ENCODE results near the gene CADM1.

Gene CADM1

DNA sequence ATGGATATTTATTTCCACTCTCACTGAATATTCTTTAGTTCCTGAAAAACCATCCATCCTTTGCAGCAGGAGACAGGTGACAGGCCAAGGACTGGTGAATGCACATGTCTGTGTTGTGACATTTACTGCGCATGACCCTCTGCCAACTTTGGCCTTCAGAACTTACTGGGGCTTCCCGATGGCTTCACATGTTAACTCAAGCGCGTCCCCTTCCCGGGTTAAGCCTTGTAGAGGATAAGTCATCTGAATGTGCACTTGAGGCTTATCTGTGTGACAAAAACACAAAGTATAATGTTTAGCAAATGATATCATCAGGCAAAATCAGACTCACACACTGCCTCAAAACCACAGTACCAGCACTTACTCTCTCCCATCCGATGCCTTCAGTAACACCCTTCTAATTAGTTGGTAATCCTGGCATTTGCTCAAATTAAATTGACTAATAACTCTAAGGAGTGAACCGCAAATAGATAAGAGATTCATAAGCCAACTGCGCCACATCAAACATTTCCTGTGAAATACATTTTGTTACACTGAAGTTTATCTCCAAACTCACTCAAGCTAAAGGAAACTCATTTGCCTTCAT, 286.4 kb downstream of the CADM1 start:
- Histone ChIP-seq H3K9me2 (replicated peaks; ENCODE audit: control insufficient read depth, low read length) (no peaks in the 10 kb centered on the region), H3K27ac (ENCODE audit: low read depth, low read length) (no peak overlapping the region), H4K20me1 (ENCODE audit: control insufficient read depth, insufficient read depth, low read depth, low read length) (no peaks in the 10 kb centered on the region), H3K4me1 (ENCODE audit: control insufficient read depth, low read length) (peaks cover 48% of the 10 kb centered on the region), H3K4me2 (ENCODE audit: low read length) (no peak overlapping the region), H3K4me3 (ENCODE audit: low read length) (no peak overlapping the region), H3K9me3 (ENCODE audit: control insufficient read depth, insufficient read depth, low read length) (no peaks in the 10 kb centered on the region), H3K27me3 (ENCODE audit: control insufficient read depth, low read length) (no peaks in the 10 kb centered on the region), H3K36me3 (ENCODE audit: control insufficient read depth, low read length) (no peaks in the 10 kb centered on the region), H3K79me2 (ENCODE audit: control insufficient read depth, low read length) (no peaks in the 10 kb centered on the region), H3F3A (ENCODE audit: control insufficient read depth, insufficient read depth) (no peaks in the 10 kb centered on the region)
- TF ChIP-seq, protein P1, sequence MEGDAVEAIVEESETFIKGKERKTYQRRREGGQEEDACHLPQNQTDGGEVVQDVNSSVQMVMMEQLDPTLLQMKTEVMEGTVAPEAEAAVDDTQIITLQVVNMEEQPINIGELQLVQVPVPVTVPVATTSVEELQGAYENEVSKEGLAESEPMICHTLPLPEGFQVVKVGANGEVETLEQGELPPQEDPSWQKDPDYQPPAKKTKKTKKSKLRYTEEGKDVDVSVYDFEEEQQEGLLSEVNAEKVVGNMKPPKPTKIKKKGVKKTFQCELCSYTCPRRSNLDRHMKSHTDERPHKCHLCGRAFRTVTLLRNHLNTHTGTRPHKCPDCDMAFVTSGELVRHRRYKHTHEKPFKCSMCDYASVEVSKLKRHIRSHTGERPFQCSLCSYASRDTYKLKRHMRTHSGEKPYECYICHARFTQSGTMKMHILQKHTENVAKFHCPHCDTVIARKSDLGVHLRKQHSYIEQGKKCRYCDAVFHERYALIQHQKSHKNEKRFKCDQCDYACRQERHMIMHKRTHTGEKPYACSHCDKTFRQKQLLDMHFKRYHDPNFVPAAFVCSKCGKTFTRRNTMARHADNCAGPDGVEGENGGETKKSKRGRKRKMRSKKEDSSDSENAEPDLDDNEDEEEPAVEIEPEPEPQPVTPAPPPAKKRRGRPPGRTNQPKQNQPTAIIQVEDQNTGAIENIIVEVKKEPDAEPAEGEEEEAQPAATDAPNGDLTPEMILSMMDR (IDR thresholded peaks at IDR 0.05; ENCODE audit: low read depth, low read length, poor library complexity, severe bottlenecking) = no peak
- no peak for TF ChIP-seq EZH2phosphoT487 (IDR thresholded peaks at IDR 0.05; ENCODE audit: borderline replicate concordance, low read length)

DNA sequence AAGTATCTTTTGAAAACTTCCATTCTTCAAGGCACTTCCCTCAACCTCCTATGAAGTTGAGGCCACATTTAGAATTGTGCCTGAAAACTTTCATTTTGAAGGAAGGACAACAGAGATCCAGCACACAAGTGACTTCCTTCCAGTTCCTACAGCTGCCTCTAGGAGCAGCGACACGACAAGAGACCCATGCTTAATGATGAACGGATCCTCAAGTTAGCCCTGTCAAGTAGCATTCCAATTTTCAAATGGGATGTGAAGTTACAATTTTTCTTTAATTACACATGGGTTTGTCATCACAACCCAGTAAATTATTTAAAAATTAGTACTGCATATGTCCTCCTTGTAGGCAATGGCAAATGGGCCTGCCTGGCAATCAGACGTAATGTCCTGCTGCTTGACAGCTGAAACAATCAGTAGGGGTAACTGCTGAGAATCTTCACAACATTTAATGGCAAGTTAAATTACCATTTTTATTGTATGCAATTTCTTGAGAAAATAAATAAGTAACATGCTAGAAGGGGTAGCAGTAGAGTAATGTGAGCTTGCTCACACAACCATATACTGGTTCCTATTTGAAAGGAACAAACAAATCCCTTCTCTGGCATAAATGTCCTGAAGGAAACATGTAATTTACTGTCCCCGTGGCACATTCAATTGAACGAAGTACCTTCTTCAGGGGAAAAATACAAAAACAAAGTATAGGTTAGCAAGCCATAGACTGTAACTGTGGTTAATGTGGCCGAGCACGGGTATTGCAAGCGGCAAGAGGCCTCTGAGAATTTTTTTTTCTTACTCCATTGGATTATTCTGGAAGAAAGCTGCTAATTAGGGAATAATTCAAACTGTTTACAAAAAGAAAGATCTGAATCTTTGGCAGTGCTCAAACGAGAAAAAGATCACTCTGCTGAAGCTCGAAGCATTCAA, 288.3 kb downstream of the CADM1 start:
- no peak overlapping the region for H3K4me3 ChIP-seq (ENCODE audit: low read length)
- no peaks in the 10 kb centered on the region for H3K36me3 ChIP-seq (ENCODE audit: control insufficient read depth, low read length)
- no peak overlapping the region for H3K27ac ChIP-seq (ENCODE audit: low read depth, low read length)
- H3F3A ChIP-seq (ENCODE audit: control insufficient read depth, insufficient read depth) = no peaks in the 10 kb centered on the region
- H3K9me2 ChIP-seq (replicated peaks; ENCODE audit: control insufficient read depth, low read length) = no peaks in the 10 kb centered on the region
- H3K4me1 ChIP-seq (ENCODE audit: control insufficient read depth, low read length) = peaks cover 31% of the 10 kb centered on the region
- no peaks in the 10 kb centered on the region for H4K20me1 ChIP-seq (ENCODE audit: control insufficient read depth, insufficient read depth, low read depth, low read length)
- H3K4me2 ChIP-seq (ENCODE audit: low read length) = no peak overlapping the region
- H3K9me3 ChIP-seq (ENCODE audit: control insufficient read depth, insufficient read depth, low read length) = no peaks in the 10 kb centered on the region
- H3K27me3 ChIP-seq (ENCODE audit: control insufficient read depth, low read length) = no peaks in the 10 kb centered on the region
- no peaks in the 10 kb centered on the region for H3K79me2 ChIP-seq (ENCODE audit: control insufficient read depth, low read length)
- TF ChIP-seq, protein P1 (IDR thresholded peaks at IDR 0.05; ENCODE audit: low read depth, low read length, poor library complexity, severe bottlenecking) = peak; percentile 36
- TF ChIP-seq EZH2phosphoT487 (IDR thresholded peaks at IDR 0.05; ENCODE audit: borderline replicate concordance, low read length) = no peak

DNA sequence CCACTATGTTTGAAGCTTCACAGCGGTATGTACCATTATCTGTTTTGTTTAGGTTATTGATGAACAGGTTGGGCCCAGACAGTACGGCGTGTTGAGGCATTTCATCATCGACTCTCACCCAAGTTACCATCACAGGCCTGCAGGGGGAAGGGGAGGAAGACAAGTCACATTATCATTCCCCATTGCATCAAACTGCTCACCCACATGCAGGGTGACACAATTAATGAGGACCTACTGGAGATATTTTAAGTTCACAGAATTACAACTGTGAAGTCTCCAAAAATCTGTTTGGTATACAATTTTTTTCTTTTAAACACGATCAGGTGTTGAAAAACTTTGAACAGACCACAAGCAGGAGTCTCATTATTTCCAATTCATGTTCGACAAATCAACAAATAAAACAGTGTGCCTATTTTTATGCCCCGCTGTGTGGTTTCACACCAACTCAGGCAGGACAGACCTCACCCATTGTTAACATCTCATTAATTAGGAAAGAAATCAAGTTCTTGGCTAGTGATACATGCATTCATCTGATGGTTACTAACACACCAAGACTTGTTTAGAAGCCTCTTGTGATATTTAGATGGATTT, 289.5 kb downstream of the CADM1 start:
- Histone ChIP-seq H3K27ac (ENCODE audit: low read depth, low read length) (no peak overlapping the region), H4K20me1 (ENCODE audit: control insufficient read depth, insufficient read depth, low read depth, low read length) (no peaks in the 10 kb centered on the region), H3K9me2 (replicated peaks; ENCODE audit: control insufficient read depth, low read length) (no peaks in the 10 kb centered on the region), H3F3A (ENCODE audit: control insufficient read depth, insufficient read depth) (no peaks in the 10 kb centered on the region), H3K9me3 (ENCODE audit: control insufficient read depth, insufficient read depth, low read length) (no peaks in the 10 kb centered on the region), H3K4me2 (ENCODE audit: low read length) (no peak overlapping the region), H3K79me2 (ENCODE audit: control insufficient read depth, low read length) (no peaks in the 10 kb centered on the region), H3K27me3 (ENCODE audit: control insufficient read depth, low read length) (no peaks in the 10 kb centered on the region), H3K4me3 (ENCODE audit: low read length) (no peak overlapping the region), H3K36me3 (ENCODE audit: control insufficient read depth, low read length) (no peaks in the 10 kb centered on the region), H3K4me1 (ENCODE audit: control insufficient read depth, low read length) (peaks cover 18% of the 10 kb centered on the region)
- no peak for TF ChIP-seq EZH2phosphoT487 (IDR thresholded peaks at IDR 0.05; ENCODE audit: borderline replicate concordance, low read length)
- TF ChIP-seq, protein P1 (IDR thresholded peaks at IDR 0.05; ENCODE audit: low read depth, low read length, poor library complexity, severe bottlenecking) = no peak
